Smooth muscle cell of the pulmonary artery (primary cell): ENCODE results near the gene CTAGE4. TPM values are rescaled to one million over a fixed set of nuclear protein-coding genes. Genes with fewer than 3 reads are reported as not detected.

Source experiments
- total RNA-seq: library from RNA; depleted of rRNA; stranded (reverse); fragments of >200 nt; gene quantifications from 2 replicates; pipeline ENCODE4 v1.2.3, GENCODE V29; 2014

CTAGE4 gene
- total RNA-seq = 0.36 and 0.91 TPM in 2 replicates

GRCh38 chr7:144183166-144183565 is at the start of gene CTAGE4:
Gene CTAGE4, plus strand, starts transcription at chr7:144183466. Its CDS starts 38 bp downstream, at chr7:144183504.

DNA sequence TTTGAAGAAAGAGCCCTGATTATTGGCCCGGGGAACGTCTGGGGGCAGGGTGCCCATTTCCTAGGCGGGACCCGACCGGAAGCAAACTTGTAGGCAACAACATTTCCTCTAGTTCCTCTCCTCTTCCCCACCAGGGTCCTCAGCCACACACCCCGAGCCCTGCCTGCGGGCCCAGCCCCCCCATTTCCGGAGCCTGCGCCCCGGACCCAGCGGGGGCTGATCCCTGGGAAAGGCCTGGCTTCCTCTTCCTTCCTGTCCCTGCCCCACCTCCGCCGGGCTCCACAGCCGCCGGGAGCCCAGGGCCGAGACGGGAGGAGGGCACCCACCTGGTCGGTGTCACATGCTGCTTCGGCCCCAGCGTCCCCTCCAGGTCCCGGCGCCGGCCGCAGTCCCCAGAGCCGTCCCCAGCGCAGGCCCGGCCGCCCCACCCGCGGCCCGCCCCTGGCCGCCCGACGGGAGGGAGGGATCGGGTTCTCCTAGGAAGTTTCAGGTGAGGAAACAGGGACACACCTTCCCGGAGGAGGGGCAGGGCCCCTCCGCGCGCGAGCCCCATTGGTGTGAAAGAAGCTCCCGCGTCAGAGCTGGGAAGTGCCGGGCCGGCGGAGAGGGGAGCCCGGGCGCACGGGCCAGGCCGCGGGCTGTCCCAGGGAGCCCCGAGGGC is 12.1 kb downstream of the CTAGE4 start, which contains the start of gene ARHGEF35:
Gene ARHGEF35, minus strand, starts transcription at position 622 of the 661 bp plus-strand sequence. CDS start 7,450 bp downstream, outside the sequence.

Other genes starting within 250 kb of the CTAGE4 start
- not detected in 2 replicates for gene OR2F2, start 248.2 kb upstream of the CTAGE4 start, total RNA-seq
- not detected in 2 replicates for gene OR2F1, start 228.6 kb upstream of the CTAGE4 start, total RNA-seq
- not detected in 2 replicates for gene OR6B1, start 183.1 kb upstream of the CTAGE4 start, total RNA-seq
- not detected in 2 replicates for gene OR2A5, start 134.5 kb upstream of the CTAGE4 start, total RNA-seq
- not detected in 2 replicates for gene OR2A25, start 113.7 kb upstream of the CTAGE4 start, total RNA-seq
- gene OR2A12, start 97.2 kb upstream of the CTAGE4 start, total RNA-seq = not detected in 2 replicates
- gene OR2A2, start 73.9 kb upstream of the CTAGE4 start, total RNA-seq = not detected in 2 replicates
- not detected in 2 replicates for gene OR2A14, start 60.3 kb upstream of the CTAGE4 start, total RNA-seq
- gene ARHGEF35, start 12.4 kb downstream of the CTAGE4 start, total RNA-seq = 0.63 and 1.3 TPM in 2 replicates
- 0.03 TPM in 1 of 2 replicates, not detected in the other for gene OR2A42, start 56.1 kb downstream of the CTAGE4 start, total RNA-seq
- 0.07 and 0.40 TPM in 2 replicates for gene OR2A7, start 81.3 kb downstream of the CTAGE4 start, total RNA-seq
- gene CTAGE8, start 85.8 kb downstream of the CTAGE4 start, total RNA-seq = 0.17 TPM in 1 of 2 replicates, not detected in the other
- 0.07 and 0.33 TPM in 2 replicates for gene OR2A1, start 129.0 kb downstream of the CTAGE4 start, total RNA-seq
- gene ARHGEF5, start 171.9 kb downstream of the CTAGE4 start, total RNA-seq = 2.0 and 2.4 TPM in 2 replicates
- gene NOBOX, start 220.2 kb downstream of the CTAGE4 start, total RNA-seq = not detected in 2 replicates